Natural killer cell (primary cell): ENCODE data around the gene CRB2. TPM values are rescaled to one million over a fixed set of nuclear protein-coding genes. Genes with fewer than 3 reads are reported as not detected.

Experiments used
- ATAC-seq, 3 donors: fragments of 150-1000 bp in 2 of 3; fragments of 200-7000 bp in 1 of 3; cut with Tn5 transposase; 1 replicate in 1 of 3; 2 replicates in 2 of 3; pipeline ENCODE4 v1.10.0; 2021; ENCODE audit warnings: mild to moderate bottlenecking in 2 of 3, moderate library complexity in 2 of 3
- DNase-seq, 2 donors: peaks; one replicate each; pipeline versions ENCODE4 v3.0.0 to v3.0.0-alpha.2; 2013 to 2021; ENCODE audit warnings: mixed read lengths in 1 of 2
- H3K27ac ChIP-seq: one replicate; pipeline ENCODE4 v1.5.1; 2013; ENCODE audit warnings: mild to moderate bottlenecking, low read length
- H3K27me3 ChIP-seq: one replicate; pipeline ENCODE4 v1.6.1; 2013; ENCODE audit warnings: low read length; ENCODE audit not compliant: control insufficient read depth, insufficient read depth
- H3K36me3 ChIP-seq: one replicate; pipeline ENCODE4 v1.6.1; 2013; ENCODE audit warnings: low read length; ENCODE audit not compliant: control insufficient read depth, insufficient read depth
- H3K4me1 ChIP-seq: one replicate; pipeline ENCODE4 v1.6.1; 2013; ENCODE audit warnings: low read length; ENCODE audit not compliant: control insufficient read depth, insufficient read depth
- H3K4me3 ChIP-seq: one replicate; pipeline ENCODE4 v1.5.1; 2013; ENCODE audit warnings: low read length
- H3K9me3 ChIP-seq: one replicate; pipeline ENCODE4 v1.6.1; 2013; ENCODE audit warnings: low read length; ENCODE audit not compliant: control insufficient read depth, insufficient read depth
- H3K27ac Mint-ChIP-seq, 2 donors: one replicate each; pipeline ENCODE4 v1.8.0; 2022; ENCODE audit warnings: mild to moderate bottlenecking in 2 of 2, mixed read lengths in 2 of 2, moderate library complexity in 1 of 2
- H3K27me3 Mint-ChIP-seq, 2 donors: one replicate each; pipeline ENCODE4 v1.8.0; 2022; ENCODE audit warnings: low read depth in 2 of 2, mixed read lengths in 2 of 2
- H3K36me3 Mint-ChIP-seq: one replicate; pipeline ENCODE4 v1.8.0; 2022; ENCODE audit warnings: mixed read lengths
- H3K4me1 Mint-ChIP-seq, 2 donors: one replicate each; pipeline ENCODE4 v1.8.0; 2022; ENCODE audit warnings: mixed read lengths in 2 of 2
- H3K4me3 Mint-ChIP-seq: one replicate; pipeline ENCODE4 v1.8.0; 2022; ENCODE audit warnings: mild to moderate bottlenecking, moderate library complexity, mixed read lengths
- H3K9me3 Mint-ChIP-seq, 2 donors: one replicate each; pipeline ENCODE4 v1.8.0; 2022; ENCODE audit warnings: mixed read lengths in 2 of 2
- WGBS: methylation state at CpG from one replicate; pipeline ENCODE4 v1.1.7; 2013; ENCODE audit warnings: missing lambda C conversion rate; ENCODE audit not compliant: insufficient coverage; 5-methylcytosine and 5-hydroxymethylcytosine counted together
- intact Hi-C: fragments of 100-400 bp; cut with micrococcal nuclease; formaldehyde crosslinking; loops from one replicate; pipeline ENCODE4 v1.14.2; 2022
- total RNA-seq, 4 donors: library from RNA; stranded (reverse); fragments of 120-200 nt in 1 of 4; gene quantifications; one replicate each; pipeline versions ENCODE4 v1.2.3 to v1.2.4, GENCODE V29; 2013 to 2022
- TF ChIP-seq, protein P1 (sequence below): fragments of 200-600 bp; IDR thresholded peaks from one replicate; pipeline ENCODE4 v1.8.0; 2022; ENCODE audit warnings: antibody characterized with exemption

The CRB2 gene
- total RNA-seq, 3 donors from 2014 or later (not counting 1 experiment from before 2014, with no cell fraction given): not detected

DNA sequence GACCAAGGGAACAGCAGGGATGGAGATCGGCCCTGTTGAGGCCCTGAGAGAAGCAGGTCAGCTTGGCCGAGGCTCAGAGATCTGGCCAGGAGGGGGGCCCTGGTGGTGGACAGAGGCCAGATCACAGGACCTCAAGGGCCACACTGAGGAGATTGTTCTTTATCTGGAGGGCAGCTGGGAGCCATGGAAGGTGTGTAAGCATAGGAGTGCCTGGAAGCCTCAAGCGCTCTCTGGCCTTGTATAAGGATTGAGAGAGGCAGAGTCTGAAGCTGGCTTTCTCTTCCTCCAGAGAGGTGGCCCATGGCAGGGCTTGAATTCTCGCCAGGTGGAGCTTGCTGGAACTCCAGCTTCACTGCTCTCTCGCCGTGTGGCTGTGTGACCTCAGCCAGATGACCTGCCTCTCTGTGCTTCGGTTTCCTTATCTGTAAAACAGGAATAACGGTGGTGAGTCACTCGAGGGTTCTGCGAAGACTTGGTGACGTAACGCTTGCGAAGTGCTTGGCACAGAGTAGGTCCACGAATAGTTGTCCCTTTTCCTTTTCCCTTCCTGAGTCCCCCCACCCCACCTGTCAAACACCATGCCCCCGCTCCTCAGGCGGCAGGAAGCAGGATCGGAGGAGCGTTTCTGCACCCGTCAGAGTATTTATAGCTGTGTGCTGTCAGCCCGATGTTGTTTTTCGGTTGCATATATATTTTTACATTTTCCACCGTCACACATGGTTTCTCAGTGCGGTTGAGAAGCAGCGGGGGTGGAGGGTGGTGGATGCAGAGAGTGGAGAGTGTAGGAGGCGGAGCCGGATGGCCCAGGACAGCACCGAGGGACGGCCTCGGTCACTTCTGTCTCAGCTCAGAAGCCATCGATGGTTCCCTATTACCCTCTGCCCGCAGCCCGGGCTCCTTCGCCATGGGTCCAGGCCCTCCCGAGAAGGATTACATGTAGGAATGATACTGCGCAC is 17.0 kb upstream of the CRB2 start:
- H3K4me1 Mint-ChIP-seq: peaks cover 27 to 30% of the 10 kb centered on the region in 2 donors
- intact Hi-C loops: loop anchor here (2.0 to 5.0 kb wide), 3 partner anchors 16 to 72 kb away; partner anchors contain the start of gene STRBP
- 9% methylated on average over 34 of the region's 35 CpGs for WGBS
- H3K4me3 ChIP-seq: peak overlapping the region; percentile 29
- TF ChIP-seq, protein P1, sequence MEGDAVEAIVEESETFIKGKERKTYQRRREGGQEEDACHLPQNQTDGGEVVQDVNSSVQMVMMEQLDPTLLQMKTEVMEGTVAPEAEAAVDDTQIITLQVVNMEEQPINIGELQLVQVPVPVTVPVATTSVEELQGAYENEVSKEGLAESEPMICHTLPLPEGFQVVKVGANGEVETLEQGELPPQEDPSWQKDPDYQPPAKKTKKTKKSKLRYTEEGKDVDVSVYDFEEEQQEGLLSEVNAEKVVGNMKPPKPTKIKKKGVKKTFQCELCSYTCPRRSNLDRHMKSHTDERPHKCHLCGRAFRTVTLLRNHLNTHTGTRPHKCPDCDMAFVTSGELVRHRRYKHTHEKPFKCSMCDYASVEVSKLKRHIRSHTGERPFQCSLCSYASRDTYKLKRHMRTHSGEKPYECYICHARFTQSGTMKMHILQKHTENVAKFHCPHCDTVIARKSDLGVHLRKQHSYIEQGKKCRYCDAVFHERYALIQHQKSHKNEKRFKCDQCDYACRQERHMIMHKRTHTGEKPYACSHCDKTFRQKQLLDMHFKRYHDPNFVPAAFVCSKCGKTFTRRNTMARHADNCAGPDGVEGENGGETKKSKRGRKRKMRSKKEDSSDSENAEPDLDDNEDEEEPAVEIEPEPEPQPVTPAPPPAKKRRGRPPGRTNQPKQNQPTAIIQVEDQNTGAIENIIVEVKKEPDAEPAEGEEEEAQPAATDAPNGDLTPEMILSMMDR: no peak
- peaks cover 49% of the 10 kb centered on the region for H3K4me1 ChIP-seq
- ATAC-seq: peak; percentile 82 to 89 (median 85)
- no peaks in the 10 kb centered on the region for H3K36me3 ChIP-seq
- no peaks in the 10 kb centered on the region for H3K9me3 Mint-ChIP-seq
- peak overlapping the region; percentile 86 for H3K4me3 Mint-ChIP-seq
- peak overlapping the region; percentile 68 to 92 for H3K27ac Mint-ChIP-seq
- peak overlapping the region; percentile 79 for H3K27ac ChIP-seq
- H3K36me3 Mint-ChIP-seq: no peaks in the 10 kb centered on the region
- H3K27me3 Mint-ChIP-seq: peaks cover 6 to 13% of the 10 kb centered on the region in 2 donors
- peak; percentile 63 to 65 for DNase-seq
- H3K27me3 ChIP-seq: no peaks in the 10 kb centered on the region
- H3K9me3 ChIP-seq: no peaks in the 10 kb centered on the region

GRCh38 chr9:123339666-123340510 is 16.1 kb upstream of the CRB2 start:
- TF ChIP-seq, protein P1: no peak
- Mint-ChIP-seq H3K4me3 (peak overlapping the region; percentile 86), H3K4me1 (peaks cover 27 to 30% of the 10 kb centered on the region in 2 donors), H3K36me3 (no peaks in the 10 kb centered on the region), H3K9me3 (no peaks in the 10 kb centered on the region), H3K27ac (peak overlapping the region; percentile 68 to 92), H3K27me3 (peaks cover 6 to 7% of the 10 kb centered on the region in 2 donors)
- ATAC-seq (peak; percentile 41 to 60 (median 46)), DNase-seq (peak in 1 of 2 donors; percentile 64)
- peak overlapping the region; percentile 79 for H3K27ac ChIP-seq
- no peaks in the 10 kb centered on the region for H3K9me3 ChIP-seq
- intact Hi-C loops: loop anchor here (2.0 to 5.0 kb wide), 3 partner anchors 17 to 73 kb away; partner anchors contain the start of gene STRBP
- H3K36me3 ChIP-seq: no peaks in the 10 kb centered on the region
- WGBS: 23% methylated on average over 27 of the region's 32 CpGs
- H3K27me3 ChIP-seq: no peaks in the 10 kb centered on the region
- peaks cover 56% of the 10 kb centered on the region for H3K4me1 ChIP-seq
- H3K4me3 ChIP-seq: peak overlapping the region; percentile 29

DNA sequence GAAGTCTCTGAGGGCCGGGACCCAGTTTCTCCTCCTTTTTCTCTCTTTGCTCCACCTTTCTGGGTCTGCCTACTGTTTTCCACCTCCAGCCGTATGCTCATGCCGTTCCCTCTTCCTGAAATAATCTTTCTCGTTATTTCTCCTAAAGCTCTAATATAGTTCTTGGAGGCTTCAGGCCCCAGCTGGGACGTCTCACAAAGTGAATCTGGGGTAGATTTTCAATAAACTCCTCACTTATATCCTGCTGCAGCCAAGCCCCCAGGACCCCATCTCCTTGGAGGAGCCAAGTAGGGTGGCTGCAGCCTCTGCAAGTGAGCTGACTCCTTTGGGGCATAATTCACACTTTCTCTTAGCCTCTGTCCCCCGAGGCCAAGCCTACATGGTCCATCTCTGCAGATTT is 14.2 kb upstream of the CRB2 start:
- Mint-ChIP-seq H3K4me1 (peaks cover 27 to 30% of the 10 kb centered on the region in 2 donors), H3K27me3 (peaks cover 0 to 7% of the 10 kb centered on the region in 2 donors), H3K27ac (no peak overlapping the region), H3K4me3 (peak overlapping the region; percentile 49), H3K9me3 (no peaks in the 10 kb centered on the region), H3K36me3 (no peaks in the 10 kb centered on the region)
- ATAC-seq (no peak), DNase-seq (no peak)
- H3K27me3 ChIP-seq: no peaks in the 10 kb centered on the region
- intact Hi-C loops: no loop called here
- H3K27ac ChIP-seq: no peak overlapping the region
- H3K4me1 ChIP-seq: peaks cover 56% of the 10 kb centered on the region
- no peaks in the 10 kb centered on the region for H3K36me3 ChIP-seq
- H3K9me3 ChIP-seq: no peaks in the 10 kb centered on the region
- TF ChIP-seq, protein P1: no peak
- no peak overlapping the region for H3K4me3 ChIP-seq
- WGBS: 87% methylated on average over 6 of the region's 6 CpGs
